Measurements from ENCODE around the gene ZNF691. TPM values are rescaled to one million over a fixed set of nuclear protein-coding genes. Genes with fewer than 3 reads are reported as not detected.
A peak's percentile ranks its signal among the peaks of the same experiment; 100 is the strongest.
"Not testable (repeated sequence)": the region's sequence is repeated elsewhere in the genome, so short reads cannot be mapped to it uniquely, and the experiment has no call there.

Gene ZNF691
- total RNA-seq, 1 experiment from 2014 or later, result 13.6 TPM

GRCh38 chr1:42844592-42845140 is 1.7 kb upstream of the ZNF691 start:
- no peaks in the 10 kb centered on the region for H3K27me3 ChIP-seq
- no peak for DNase-seq
- peaks cover 6% of the 10 kb centered on the region; the same call in 1 of the 2 replicates for H3K4me1 ChIP-seq
- H3K36me3 ChIP-seq, result peaks cover 3% of the 10 kb centered on the region; the same call in 1 of the 2 replicates
- no peak overlapping the region for H3K4me3 ChIP-seq
- H3K27ac ChIP-seq, result no peak overlapping the region
- H3K9me3 ChIP-seq (replicated peaks), result no peaks in the 10 kb centered on the region

GRCh38 chr1:42845193-42845592 is 1.2 kb upstream of the ZNF691 start:
- H3K4me3 ChIP-seq, result peak overlapping the region; percentile 79
- peaks cover 5% of the 10 kb centered on the region; the same call in 1 of the 2 replicates for H3K36me3 ChIP-seq
- H3K27ac ChIP-seq, result no peak overlapping the region
- H3K27me3 ChIP-seq, result no peaks in the 10 kb centered on the region
- H3K4me1 ChIP-seq, result peaks cover 6% of the 10 kb centered on the region; the same call in 1 of the 2 replicates
- DNase-seq, result no peak
- no peaks in the 10 kb centered on the region for H3K9me3 ChIP-seq (replicated peaks)

- peak overlapping the region; percentile 61 for H3K27ac ChIP-seq
These were observed 552 bp upstream of the ZNF691 start for GRCh38 chr1:42845866-42846256.

GRCh38 chr1:42847111-42847595 is 740 bp downstream of the ZNF691 start:
- Histone ChIP-seq H3K27ac (peak overlapping the region; percentile 64; the same call in 1 of the 2 replicates), H3K27me3 (no peaks in the 10 kb centered on the region), H3K4me1 (peaks cover 6% of the 10 kb centered on the region; the same call in 1 of the 2 replicates)

More at GRCh38 chr1:42845866-42846256, 552 bp upstream of the ZNF691 start:
- Histone ChIP-seq H3K9me3 (replicated peaks) (no peaks in the 10 kb centered on the region), H3K4me1 (peaks cover 6% of the 10 kb centered on the region; the same call in 1 of the 2 replicates), H3K4me3 (peak overlapping the region; percentile 79), H3K36me3 (peaks cover 11% of the 10 kb centered on the region), H3K27me3 (no peaks in the 10 kb centered on the region)
- peak in 1 of 2 experiments; percentile 20 for DNase-seq

GRCh38 chr1:42847721-42848460 is 1.5 kb downstream of the ZNF691 start:
- no peak overlapping the region for H3K27ac ChIP-seq
- no peaks in the 10 kb centered on the region for H3K27me3 ChIP-seq
- peaks cover 6% of the 10 kb centered on the region; the same call in 1 of the 2 replicates for H3K4me1 ChIP-seq
- peak overlapping the region; percentile 79; the same call in 1 of the 2 replicates for H3K4me3 ChIP-seq
- H3K9me3 ChIP-seq (replicated peaks), result no peaks in the 10 kb centered on the region
- peaks cover 21% of the 10 kb centered on the region for H3K36me3 ChIP-seq
- DNase-seq, result no peak

More at GRCh38 chr1:42847111-42847595, 740 bp downstream of the ZNF691 start:
- peaks cover 21% of the 10 kb centered on the region for H3K36me3 ChIP-seq
- peak overlapping the region; percentile 79 for H3K4me3 ChIP-seq
- no peaks in the 10 kb centered on the region for H3K9me3 ChIP-seq (replicated peaks)
- no peak for DNase-seq

GRCh38 chr1:42848823-42849537 is 2.6 kb downstream of the ZNF691 start:
- Histone ChIP-seq H3K4me3 (no peak overlapping the region), H3K4me1 (peaks cover 6% of the 10 kb centered on the region; the same call in 1 of the 2 replicates), H3K27me3 (no peaks in the 10 kb centered on the region), H3K27ac (no peak overlapping the region), H3K9me3 (replicated peaks) (no peaks in the 10 kb centered on the region), H3K36me3 (peaks cover 21% of the 10 kb centered on the region)
- DNase-seq, result no peak

GRCh38 chr1:42849944-42850343 is 3.5 kb downstream of the ZNF691 start:
- H3K4me3 ChIP-seq, result no peak overlapping the region
- H3K4me1 ChIP-seq, result peaks cover 6% of the 10 kb centered on the region; the same call in 1 of the 2 replicates
- H3K27me3 ChIP-seq, result no peaks in the 10 kb centered on the region
- no peak overlapping the region for H3K27ac ChIP-seq
- DNase-seq, result no peak
- no peaks in the 10 kb centered on the region for H3K9me3 ChIP-seq (replicated peaks)
- peaks cover 21% of the 10 kb centered on the region for H3K36me3 ChIP-seq

GRCh38 chr1:42851420-42851819 is 5.0 kb downstream of the ZNF691 start:
- DNase-seq, result no peak
- peaks cover 21% of the 10 kb centered on the region for H3K36me3 ChIP-seq
- peaks cover 6% of the 10 kb centered on the region; the same call in 1 of the 2 replicates for H3K4me1 ChIP-seq
- H3K9me3 ChIP-seq (replicated peaks), result no peaks in the 10 kb centered on the region
- no peaks in the 10 kb centered on the region for H3K27me3 ChIP-seq
- H3K4me3 ChIP-seq, result no peak overlapping the region
- no peak overlapping the region for H3K27ac ChIP-seq

GRCh38 chr1:42851960-42852607 is 5.7 kb downstream of the ZNF691 start:
- DNase-seq, result no peak
- Histone ChIP-seq H3K9me3 (replicated peaks) (no peaks in the 10 kb centered on the region), H3K36me3 (peaks cover 21% of the 10 kb centered on the region), H3K27me3 (no peaks in the 10 kb centered on the region), H3K4me3 (no peak overlapping the region), H3K4me1 (peaks cover 6% of the 10 kb centered on the region; the same call in 1 of the 2 replicates), H3K27ac (no peak overlapping the region)

- H3K4me3 ChIP-seq, result no peak overlapping the region
- no peaks in the 10 kb centered on the region for H3K27me3 ChIP-seq
- peaks cover 2% of the 10 kb centered on the region; the same call in 1 of the 2 replicates for H3K4me1 ChIP-seq
- DNase-seq, result peak in 1 of 2 experiments; percentile 14
- H3K36me3 ChIP-seq, result peaks cover 21% of the 10 kb centered on the region
- no peak overlapping the region for H3K27ac ChIP-seq
- H3K9me3 ChIP-seq (replicated peaks), result no peaks in the 10 kb centered on the region
These were observed 6.2 kb downstream of the ZNF691 start for GRCh38 chr1:42852608-42852980.

- Histone ChIP-seq H3K4me1 (no peaks in the 10 kb centered on the region), H3K27me3 (no peaks in the 10 kb centered on the region), H3K36me3 (peaks cover 21% of the 10 kb centered on the region), H3K27ac (no peak overlapping the region), H3K9me3 (replicated peaks) (no peaks in the 10 kb centered on the region), H3K4me3 (no peak overlapping the region)
- DNase-seq, result no peak
These were observed 6.9 kb downstream of the ZNF691 start for GRCh38 chr1:42853116-42853884.

GRCh38 chr1:42856554-42856953 is 10.1 kb downstream of the ZNF691 start:
- H3K27me3 ChIP-seq; DNase-seq; H3K9me3 ChIP-seq (replicated peaks); H3K36me3 ChIP-seq; H3K27ac ChIP-seq; H3K4me1 ChIP-seq; H3K4me3 ChIP-seq: not testable (repeated sequence)

- H3K27ac ChIP-seq; H3K4me3 ChIP-seq; DNase-seq; H3K4me1 ChIP-seq; H3K36me3 ChIP-seq; H3K9me3 ChIP-seq (replicated peaks); H3K27me3 ChIP-seq: not testable (repeated sequence)
These were observed 13.0 kb downstream of the ZNF691 start for GRCh38 chr1:42859366-42859765.

Measured in SJCRH30 (cell line).